ENCODE data around the gene RNF208.

DNA sequence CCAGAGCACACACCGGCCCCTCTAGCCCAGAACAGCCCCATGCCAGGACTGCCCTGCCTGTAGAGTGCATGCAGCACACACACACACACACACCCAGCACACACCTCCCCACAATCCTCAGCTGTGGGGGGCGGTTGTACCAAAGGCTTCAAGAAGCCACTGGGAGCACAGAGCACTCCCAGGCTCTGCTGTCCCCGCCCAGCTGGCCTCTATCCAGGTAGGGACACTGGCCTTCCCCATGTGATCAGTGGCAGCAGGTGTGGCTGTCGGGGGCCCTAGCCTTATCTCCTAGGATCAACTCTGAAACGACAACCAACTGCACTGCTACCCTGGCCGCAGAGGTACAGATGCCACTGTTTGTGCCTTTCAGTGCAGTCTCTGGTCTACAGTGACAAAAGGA is 35.7 kb downstream of the RNF208 start:
- TF ChIP-seq, protein P1, sequence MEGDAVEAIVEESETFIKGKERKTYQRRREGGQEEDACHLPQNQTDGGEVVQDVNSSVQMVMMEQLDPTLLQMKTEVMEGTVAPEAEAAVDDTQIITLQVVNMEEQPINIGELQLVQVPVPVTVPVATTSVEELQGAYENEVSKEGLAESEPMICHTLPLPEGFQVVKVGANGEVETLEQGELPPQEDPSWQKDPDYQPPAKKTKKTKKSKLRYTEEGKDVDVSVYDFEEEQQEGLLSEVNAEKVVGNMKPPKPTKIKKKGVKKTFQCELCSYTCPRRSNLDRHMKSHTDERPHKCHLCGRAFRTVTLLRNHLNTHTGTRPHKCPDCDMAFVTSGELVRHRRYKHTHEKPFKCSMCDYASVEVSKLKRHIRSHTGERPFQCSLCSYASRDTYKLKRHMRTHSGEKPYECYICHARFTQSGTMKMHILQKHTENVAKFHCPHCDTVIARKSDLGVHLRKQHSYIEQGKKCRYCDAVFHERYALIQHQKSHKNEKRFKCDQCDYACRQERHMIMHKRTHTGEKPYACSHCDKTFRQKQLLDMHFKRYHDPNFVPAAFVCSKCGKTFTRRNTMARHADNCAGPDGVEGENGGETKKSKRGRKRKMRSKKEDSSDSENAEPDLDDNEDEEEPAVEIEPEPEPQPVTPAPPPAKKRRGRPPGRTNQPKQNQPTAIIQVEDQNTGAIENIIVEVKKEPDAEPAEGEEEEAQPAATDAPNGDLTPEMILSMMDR (IDR thresholded peaks at IDR 0.05; ENCODE audit: extremely low read depth in 1 of 2, insufficient read depth in 1 of 2, low read depth in 1 of 2, low read length in 2 of 2), result no peak
- TF ChIP-seq GATA2 (IDR thresholded peaks at IDR 0.05; ENCODE audit: insufficient read depth, insufficient read length, low read depth, low read length) (no peak), EZH2 (IDR thresholded peaks at IDR 0.05; ENCODE audit: borderline replicate concordance, low read depth, low read length, severe bottlenecking) (no peak)

Data from endothelial cell of umbilical vein (primary cell).